ENCODE results near the gene RAPGEF1.

The RAPGEF1 gene

DNA sequence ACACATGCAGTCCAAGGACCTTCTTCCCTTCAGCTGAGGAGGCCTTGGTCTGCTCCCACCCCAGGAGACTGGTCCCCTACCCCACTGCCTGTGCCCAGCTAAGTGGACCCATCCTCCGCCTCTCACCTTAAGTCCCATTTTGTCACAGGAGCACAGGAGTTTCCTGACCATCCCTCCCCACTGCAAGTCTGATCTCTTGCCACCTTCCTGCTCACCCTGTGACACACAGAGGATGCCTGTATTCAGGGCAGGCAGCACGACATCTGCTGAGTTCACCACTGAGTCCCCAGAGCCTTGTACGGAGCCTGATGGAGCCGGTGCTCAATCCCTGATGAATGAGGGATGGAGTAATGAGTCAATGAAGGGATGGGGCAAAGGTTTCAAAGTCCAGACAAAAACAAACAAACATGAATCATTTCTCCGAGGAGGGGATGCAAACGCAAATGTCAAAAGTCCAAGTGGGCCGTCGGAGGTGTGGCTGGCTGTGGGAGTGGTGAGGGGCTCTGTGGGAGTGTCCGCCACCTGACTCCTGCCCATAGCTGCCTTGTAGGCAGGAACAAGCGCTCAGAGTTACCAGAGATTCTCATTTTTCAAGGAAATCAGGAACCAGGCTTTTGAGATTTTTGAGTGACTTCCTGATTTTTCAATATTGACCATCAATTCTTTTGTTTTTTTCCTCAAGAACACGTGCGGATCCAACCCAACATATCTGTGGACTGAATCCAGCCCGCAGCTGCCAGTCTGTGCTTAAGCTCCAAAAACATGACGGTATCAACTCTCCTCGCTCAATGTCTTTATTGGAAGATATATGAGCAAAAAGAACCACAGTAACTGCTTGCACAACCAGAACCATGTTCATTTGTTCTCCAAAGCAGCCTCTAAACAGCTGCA is 4.4 kb downstream of the RAPGEF1 start:
- Histone ChIP-seq H3K27ac (ENCODE audit: low read depth, low read length) (no peak overlapping the region), H4K5ac (ENCODE audit: low read length) (no peak overlapping the region), H3K4me3 (ENCODE audit: low read length) (no peak overlapping the region), H3K79me2 (ENCODE audit: control insufficient read depth, insufficient read depth, low read length) (peaks cover 69% of the 10 kb centered on the region), H3K4ac (ENCODE audit: low read depth, low read length) (no peak overlapping the region), H3K27me3 (ENCODE audit: insufficient read depth, low read length, poor library complexity) (no peaks in the 10 kb centered on the region), H3K4me2 (ENCODE audit: low read length) (no peak overlapping the region), H3K79me1 (ENCODE audit: low read length) (peaks cover 26% of the 10 kb centered on the region), H4K8ac (ENCODE audit: low read depth, low read length) (no peak overlapping the region), H3K36me3 (ENCODE audit: control insufficient read depth, insufficient read depth, low read length) (no peaks in the 10 kb centered on the region), H3K9ac (ENCODE audit: low read length) (no peak overlapping the region), H2BK15ac (replicated peaks; ENCODE audit: low read depth) (no peak overlapping the region), H3K23ac (ENCODE audit: low read length) (no peak overlapping the region), H3K18ac (ENCODE audit: low read length) (no peak overlapping the region), H3K56ac (ENCODE audit: low read length) (no peak overlapping the region), H2AK5ac (ENCODE audit: low read length) (no peak overlapping the region), H3K4me1 (ENCODE audit: control insufficient read depth, low read depth, low read length) (peaks cover 12% of the 10 kb centered on the region), H2BK120ac (ENCODE audit: low read depth, low read length) (no peak overlapping the region), H2BK5ac (ENCODE audit: low read length) (no peak overlapping the region)
- WGBS (ENCODE audit: extremely low coverage, insufficient coverage, low lambda C conversion rate) = no CpG with 5 or more reads among the region's 15 CpGs
- DNase-seq = no peak

DNA sequence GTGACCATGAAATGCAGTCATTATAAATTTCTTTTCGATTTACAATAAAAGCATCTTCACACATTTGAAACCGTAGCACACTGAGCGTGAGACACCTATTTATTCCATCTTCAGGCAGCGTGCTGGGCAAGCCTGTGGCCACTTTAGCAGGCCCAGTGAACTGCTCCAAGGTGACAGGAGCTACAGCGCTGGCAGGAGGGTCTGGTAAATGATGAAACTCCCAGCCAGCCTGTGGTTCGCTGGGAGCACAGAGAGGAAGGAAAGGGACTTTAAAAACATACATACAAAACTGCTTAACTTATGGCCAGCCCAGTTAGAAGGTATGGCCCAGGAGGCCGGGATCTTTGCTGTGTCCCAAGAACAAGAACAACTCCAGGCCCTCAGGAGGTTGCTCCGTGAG is 5.1 kb downstream of the RAPGEF1 start:
- Histone ChIP-seq H3K4me1 (ENCODE audit: control insufficient read depth, low read depth, low read length) (peaks cover 12% of the 10 kb centered on the region), H3K4me3 (ENCODE audit: low read length) (no peak overlapping the region)
- no CpG with 5 or more reads among the region's 8 CpGs for WGBS (ENCODE audit: extremely low coverage, insufficient coverage, low lambda C conversion rate)

GRCh38 chr9:131734165-131734610 is 5.7 kb downstream of the RAPGEF1 start:
- no peak for DNase-seq
- H3K56ac ChIP-seq (ENCODE audit: low read length) = no peak overlapping the region
- H4K5ac ChIP-seq (ENCODE audit: low read length) = no peak overlapping the region
- no peak overlapping the region for H2BK120ac ChIP-seq (ENCODE audit: low read depth, low read length)
- no peak overlapping the region for H3K18ac ChIP-seq (ENCODE audit: low read length)
- no CpG with 5 or more reads among the region's 6 CpGs for WGBS (ENCODE audit: extremely low coverage, insufficient coverage, low lambda C conversion rate)
- no peak overlapping the region for H3K9ac ChIP-seq (ENCODE audit: low read length)
- H3K36me3 ChIP-seq (ENCODE audit: control insufficient read depth, insufficient read depth, low read length) = no peaks in the 10 kb centered on the region
- peaks cover 70% of the 10 kb centered on the region for H3K79me2 ChIP-seq (ENCODE audit: control insufficient read depth, insufficient read depth, low read length)
- no peak overlapping the region for H3K4me3 ChIP-seq (ENCODE audit: low read length)
- H2BK15ac ChIP-seq (replicated peaks; ENCODE audit: low read depth) = no peak overlapping the region
- no peak overlapping the region for H3K4me2 ChIP-seq (ENCODE audit: low read length)
- H2BK5ac ChIP-seq (ENCODE audit: low read length) = no peak overlapping the region
- peaks cover 12% of the 10 kb centered on the region for H3K4me1 ChIP-seq (ENCODE audit: control insufficient read depth, low read depth, low read length)
- H3K79me1 ChIP-seq (ENCODE audit: low read length) = peaks cover 26% of the 10 kb centered on the region
- no peak overlapping the region for H3K23ac ChIP-seq (ENCODE audit: low read length)
- no peak overlapping the region for H3K4ac ChIP-seq (ENCODE audit: low read depth, low read length)
- H2AK5ac ChIP-seq (ENCODE audit: low read length) = no peak overlapping the region
- no peak overlapping the region for H3K27ac ChIP-seq (ENCODE audit: low read depth, low read length)
- no peak overlapping the region for H4K8ac ChIP-seq (ENCODE audit: low read depth, low read length)
- H3K27me3 ChIP-seq (ENCODE audit: insufficient read depth, low read length, poor library complexity) = no peaks in the 10 kb centered on the region

More for the DNA sequence above, 5.1 kb downstream of the RAPGEF1 start:
- DNase-seq = no peak
- peaks cover 26% of the 10 kb centered on the region for H3K79me1 ChIP-seq (ENCODE audit: low read length)
- H2BK15ac ChIP-seq (replicated peaks; ENCODE audit: low read depth) = no peak overlapping the region
- no peak overlapping the region for H3K18ac ChIP-seq (ENCODE audit: low read length)
- no peak overlapping the region for H4K8ac ChIP-seq (ENCODE audit: low read depth, low read length)
- H3K23ac ChIP-seq (ENCODE audit: low read length) = no peak overlapping the region
- H3K36me3 ChIP-seq (ENCODE audit: control insufficient read depth, insufficient read depth, low read length) = no peaks in the 10 kb centered on the region
- no peak overlapping the region for H3K9ac ChIP-seq (ENCODE audit: low read length)
- no peaks in the 10 kb centered on the region for H3K27me3 ChIP-seq (ENCODE audit: insufficient read depth, low read length, poor library complexity)
- H3K79me2 ChIP-seq (ENCODE audit: control insufficient read depth, insufficient read depth, low read length) = peaks cover 69% of the 10 kb centered on the region
- H3K56ac ChIP-seq (ENCODE audit: low read length) = no peak overlapping the region
- no peak overlapping the region for H2AK5ac ChIP-seq (ENCODE audit: low read length)
- H4K5ac ChIP-seq (ENCODE audit: low read length) = no peak overlapping the region
- H3K4me2 ChIP-seq (ENCODE audit: low read length) = no peak overlapping the region
- no peak overlapping the region for H2BK5ac ChIP-seq (ENCODE audit: low read length)
- no peak overlapping the region for H3K4ac ChIP-seq (ENCODE audit: low read depth, low read length)
- H2BK120ac ChIP-seq (ENCODE audit: low read depth, low read length) = no peak overlapping the region
- H3K27ac ChIP-seq (ENCODE audit: low read depth, low read length) = no peak overlapping the region

GRCh38 chr9:131733541-131734061 is 6.3 kb downstream of the RAPGEF1 start:
- H3K4me3 ChIP-seq (ENCODE audit: low read length) = no peak overlapping the region
- no peaks in the 10 kb centered on the region for H3K27me3 ChIP-seq (ENCODE audit: insufficient read depth, low read length, poor library complexity)
- H3K18ac ChIP-seq (ENCODE audit: low read length) = no peak overlapping the region

DNA sequence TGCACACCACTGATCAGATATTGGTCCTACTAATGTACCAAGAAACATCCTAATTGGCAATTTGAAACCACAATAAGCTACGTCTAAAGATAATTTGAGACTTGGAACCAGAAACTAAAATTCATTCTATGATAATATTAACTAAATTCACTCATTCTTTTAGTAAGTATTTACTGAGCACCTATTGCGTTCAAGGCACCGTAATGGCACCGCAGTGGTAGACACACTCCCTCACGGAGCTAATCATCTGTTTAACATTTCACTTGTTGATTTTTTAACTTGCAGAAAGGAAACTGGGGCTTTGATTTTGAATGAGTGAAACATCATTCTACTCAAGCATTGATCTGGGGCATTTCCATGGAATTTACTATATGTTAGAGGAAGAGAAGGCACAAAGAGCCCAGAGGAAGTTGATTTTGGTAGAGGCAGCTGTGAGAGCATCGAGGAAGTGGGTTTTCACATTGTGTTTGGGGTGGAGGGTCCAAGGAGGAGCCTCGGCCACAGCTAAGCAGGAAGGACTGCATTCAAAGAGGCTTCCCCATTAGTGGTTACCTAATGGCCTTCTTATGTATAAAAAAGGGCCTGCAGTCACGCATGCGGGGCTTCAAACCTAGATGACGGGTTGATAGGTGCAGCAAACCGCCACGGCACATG is 7.1 kb downstream of the RAPGEF1 start:
- H3K79me1 ChIP-seq (ENCODE audit: low read length) = peaks cover 29% of the 10 kb centered on the region
- no peak overlapping the region for H3K4ac ChIP-seq (ENCODE audit: low read depth, low read length)
- H2BK15ac ChIP-seq (replicated peaks; ENCODE audit: low read depth) = no peak overlapping the region
- no peak overlapping the region for H3K4me2 ChIP-seq (ENCODE audit: low read length)
- no peaks in the 10 kb centered on the region for H3K27me3 ChIP-seq (ENCODE audit: insufficient read depth, low read length, poor library complexity)
- no peak overlapping the region for H3K18ac ChIP-seq (ENCODE audit: low read length)
- H3K56ac ChIP-seq (ENCODE audit: low read length) = no peak overlapping the region
- H2BK120ac ChIP-seq (ENCODE audit: low read depth, low read length) = no peak overlapping the region
- H3K4me3 ChIP-seq (ENCODE audit: low read length) = no peak overlapping the region
- H4K8ac ChIP-seq (ENCODE audit: low read depth, low read length) = no peak overlapping the region
- H3K79me2 ChIP-seq (ENCODE audit: control insufficient read depth, insufficient read depth, low read length) = peaks cover 68% of the 10 kb centered on the region
- no peak overlapping the region for H3K23ac ChIP-seq (ENCODE audit: low read length)
- no peak for DNase-seq
- WGBS (ENCODE audit: extremely low coverage, insufficient coverage, low lambda C conversion rate) = no CpG with 5 or more reads among the region's 12 CpGs
- peaks cover 10% of the 10 kb centered on the region for H3K4me1 ChIP-seq (ENCODE audit: control insufficient read depth, low read depth, low read length)
- H4K5ac ChIP-seq (ENCODE audit: low read length) = no peak overlapping the region
- H2BK5ac ChIP-seq (ENCODE audit: low read length) = no peak overlapping the region
- H2AK5ac ChIP-seq (ENCODE audit: low read length) = no peak overlapping the region
- no peak overlapping the region for H3K9ac ChIP-seq (ENCODE audit: low read length)
- H3K27ac ChIP-seq (ENCODE audit: low read depth, low read length) = no peak overlapping the region
- no peaks in the 10 kb centered on the region for H3K36me3 ChIP-seq (ENCODE audit: control insufficient read depth, insufficient read depth, low read length)

More at GRCh38 chr9:131733541-131734061, 6.3 kb downstream of the RAPGEF1 start:
- H4K5ac ChIP-seq (ENCODE audit: low read length) = no peak overlapping the region
- H3K79me1 ChIP-seq (ENCODE audit: low read length) = peaks cover 27% of the 10 kb centered on the region
- no peak overlapping the region for H3K4ac ChIP-seq (ENCODE audit: low read depth, low read length)
- H3K4me2 ChIP-seq (ENCODE audit: low read length) = no peak overlapping the region
- H2BK120ac ChIP-seq (ENCODE audit: low read depth, low read length) = no peak overlapping the region
- H3K79me2 ChIP-seq (ENCODE audit: control insufficient read depth, insufficient read depth, low read length) = peaks cover 68% of the 10 kb centered on the region
- no peak overlapping the region for H3K27ac ChIP-seq (ENCODE audit: low read depth, low read length)
- H3K23ac ChIP-seq (ENCODE audit: low read length) = no peak overlapping the region
- H3K4me1 ChIP-seq (ENCODE audit: control insufficient read depth, low read depth, low read length) = peaks cover 10% of the 10 kb centered on the region
- no peaks in the 10 kb centered on the region for H3K36me3 ChIP-seq (ENCODE audit: control insufficient read depth, insufficient read depth, low read length)
- no peak overlapping the region for H2AK5ac ChIP-seq (ENCODE audit: low read length)
- no peak overlapping the region for H2BK5ac ChIP-seq (ENCODE audit: low read length)
- WGBS (ENCODE audit: extremely low coverage, insufficient coverage, low lambda C conversion rate) = no CpG with 5 or more reads among the region's 16 CpGs
- H4K8ac ChIP-seq (ENCODE audit: low read depth, low read length) = no peak overlapping the region
- no peak overlapping the region for H3K9ac ChIP-seq (ENCODE audit: low read length)
- H2BK15ac ChIP-seq (replicated peaks; ENCODE audit: low read depth) = no peak overlapping the region
- peak; percentile 89 for DNase-seq
- no peak overlapping the region for H3K56ac ChIP-seq (ENCODE audit: low read length)
